Activated CD8-positive, alpha-beta memory T cell treated with anti-CD3 and anti-CD28 coated beads for 36 hours (primary cell): ENCODE measurements around the gene PHLDB1. TPM values are rescaled to one million over a fixed set of nuclear protein-coding genes. Genes with fewer than 3 reads are reported as not detected.

Experiments used
- CTCF ChIA-PET: fragments of 350-600 bp; sonication (Branson Sonifier 250); formaldehyde crosslinking; loops from one replicate; lab custom pipeline; 2021; ENCODE audit warnings: antibody characterized with exemption; lab: Charles Lee
- POLR2A ChIA-PET: fragments of 350-600 bp; sonication (Branson Sonifier 250); formaldehyde crosslinking; loops from one replicate; lab custom pipeline; 2021; ENCODE audit warnings: antibody characterized with exemption; lab: Charles Lee
- total RNA-seq, 2 experiments: library from RNA; stranded (reverse); gene quantifications; one replicate each; pipeline ENCODE4 v1.2.3, GENCODE V29; 2021

The PHLDB1 gene
- total RNA-seq, 2 experiments from 2014 or later: 1.6 to 1.9 TPM

DNA sequence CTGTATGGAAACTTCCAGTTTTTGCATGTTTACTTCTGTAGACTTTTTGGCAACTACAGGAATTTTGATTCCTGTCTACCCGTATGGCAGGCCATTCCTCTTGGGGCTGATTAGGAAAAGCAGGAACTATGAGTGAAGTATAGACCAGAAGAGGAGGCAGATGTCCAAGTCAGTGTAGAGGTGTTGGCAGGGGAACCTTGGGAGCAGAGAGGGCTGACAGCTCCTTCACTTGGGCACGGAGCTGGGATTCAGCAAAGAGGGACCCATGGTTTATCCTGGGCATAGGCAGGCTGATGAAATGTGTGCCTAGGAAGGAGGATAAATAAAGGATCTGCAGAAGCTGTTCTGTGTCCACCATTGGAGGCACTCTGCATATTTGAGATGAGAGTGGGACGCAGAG is 39.0 kb downstream of the PHLDB1 start:
- POLR2A ChIA-PET: interaction anchor here (0.6 kb wide), 2 partner anchors 9 to 58 kb away, joined by 5 to 7 read pairs; no protein-coding TSS in a partner anchor
- CTCF ChIA-PET: interaction anchor here (0.6 to 0.8 kb wide), 3 partner anchors 9 to 246 kb away, joined by 3 read pairs; no protein-coding TSS in a partner anchor

- CTCF ChIA-PET: no interaction called here
- POLR2A ChIA-PET: no interaction called here
Measured at GRCh38 chr11:118648291-118648690, 40.9 kb downstream of the PHLDB1 start.

- ChIA-PET CTCF (interaction anchor here (1.5 to 1.6 kb wide), 2 partner anchors 11 to 39 kb away, joined by 3 read pairs; no protein-coding TSS in a partner anchor), POLR2A (no interaction called here)
Measured at GRCh38 chr11:118649941-118650340, 42.5 kb downstream of the PHLDB1 start.

- POLR2A ChIA-PET: no interaction called here
- CTCF ChIA-PET: interaction anchor here (1.5 to 1.6 kb wide), 2 partner anchors 11 to 39 kb away, joined by 3 read pairs; no protein-coding TSS in a partner anchor
Measured at GRCh38 chr11:118650366-118650765, 43.0 kb downstream of the PHLDB1 start.

DNA sequence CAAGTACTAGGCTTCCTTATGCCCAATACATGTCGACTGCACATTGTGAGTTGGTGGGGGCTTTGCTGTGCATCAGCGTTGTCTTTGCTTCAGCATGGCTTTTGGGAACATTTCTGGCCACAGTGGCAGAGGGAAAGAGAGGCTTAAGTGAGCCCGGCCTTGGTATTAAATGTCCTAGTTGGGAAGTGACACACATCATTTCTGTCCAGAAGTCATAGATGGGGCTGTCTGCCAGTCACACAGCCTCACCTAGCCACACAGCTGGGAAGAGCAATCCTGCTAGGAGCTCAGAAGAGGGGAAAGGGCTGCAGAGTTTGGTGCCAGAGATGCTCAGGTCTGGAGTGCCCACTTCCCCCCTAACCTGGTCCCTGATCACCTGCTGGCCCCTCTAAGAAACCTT is 44.4 kb downstream of the PHLDB1 start:
- CTCF ChIA-PET: no interaction called here

DNA sequence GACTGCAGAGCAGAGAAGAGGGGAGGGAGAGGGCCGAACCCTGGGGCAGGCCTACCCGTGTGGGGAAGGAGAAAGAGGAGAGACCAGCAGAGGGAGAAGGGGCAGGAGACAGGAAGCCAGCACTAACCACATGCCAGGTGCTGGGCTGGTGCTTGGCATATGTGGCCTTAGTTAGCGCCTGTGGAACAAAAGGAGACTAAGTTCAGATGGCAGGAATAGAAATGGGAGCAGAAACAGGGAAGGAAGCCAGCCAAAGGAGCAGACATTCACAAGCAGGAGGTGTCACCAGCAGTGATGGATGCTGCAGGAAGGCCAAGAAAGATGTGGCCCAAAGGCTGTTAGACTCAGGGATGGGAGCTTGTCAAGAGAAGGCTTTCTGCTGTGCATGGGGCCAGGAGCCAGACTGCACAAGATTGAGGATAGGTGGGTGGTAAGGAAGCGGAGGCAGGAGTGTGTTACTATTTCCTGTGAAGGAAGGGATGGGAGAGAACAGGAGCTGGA is 45.3 kb downstream of the PHLDB1 start:
- POLR2A ChIA-PET: no interaction called here
- CTCF ChIA-PET: no interaction called here

More for the DNA sequence above, 44.4 kb downstream of the PHLDB1 start:
- POLR2A ChIA-PET: no interaction called here

DNA sequence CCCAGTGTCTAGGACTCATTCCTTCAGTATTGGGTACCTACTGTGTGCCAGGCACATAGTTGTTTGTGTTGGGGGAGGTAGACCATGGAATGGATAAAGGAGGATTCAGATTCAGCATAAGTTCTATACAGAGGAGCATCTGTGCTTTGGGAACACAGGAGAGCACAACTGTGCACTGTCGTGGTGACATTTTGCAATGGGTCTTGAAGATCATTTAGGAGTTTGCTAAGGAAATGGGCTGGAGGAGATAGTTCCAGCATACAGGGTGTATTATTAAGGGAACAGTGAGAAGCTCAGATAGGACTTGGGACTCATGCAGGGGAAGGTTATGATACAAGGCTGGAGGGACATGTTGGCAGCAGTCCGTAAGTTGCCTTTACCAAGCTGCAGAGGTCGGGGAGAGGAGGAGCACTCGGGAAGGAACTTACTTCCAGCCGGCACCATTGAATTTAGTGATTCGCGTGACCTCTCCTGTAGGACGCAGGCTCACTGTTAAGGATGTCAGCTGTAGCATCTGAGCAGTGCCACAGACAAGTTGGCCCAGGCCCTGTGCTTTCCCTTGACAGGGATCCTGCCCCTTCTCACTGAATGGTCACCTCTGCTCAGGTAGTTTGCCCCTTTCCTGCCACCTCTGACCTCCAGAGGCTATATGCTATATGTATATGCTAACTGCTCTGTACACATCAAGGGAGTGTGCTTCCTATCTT is 46.4 kb downstream of the PHLDB1 start:
- POLR2A ChIA-PET: no interaction called here
- CTCF ChIA-PET: no interaction called here

GRCh38 chr11:118655486-118656190 is 48.2 kb downstream of the PHLDB1 start:
- ChIA-PET CTCF (no interaction called here), POLR2A (interaction anchor here (0.5 kb wide), 1 partner anchor 9 kb away, joined by 5 read pairs; no protein-coding TSS in a partner anchor)

GRCh38 chr11:118656563-118657165 is 49.2 kb downstream of the PHLDB1 start:
- POLR2A ChIA-PET: no interaction called here

GRCh38 chr11:118657238-118657637 is 49.8 kb downstream of the PHLDB1 start:
- CTCF ChIA-PET: interaction anchor here (0.9 to 1.0 kb wide), 2 partner anchors 32 to 33 kb away, joined by 3 read pairs; no protein-coding TSS in a partner anchor
- POLR2A ChIA-PET: no interaction called here

More at GRCh38 chr11:118656563-118657165, 49.2 kb downstream of the PHLDB1 start:
- CTCF ChIA-PET: interaction anchor here (1.0 kb wide), 1 partner anchor 32 kb away, joined by 3 read pairs; no protein-coding TSS in a partner anchor

GRCh38 chr11:118657709-118658428 is 50.5 kb downstream of the PHLDB1 start:
- CTCF ChIA-PET: interaction anchor here (0.9 to 1.0 kb wide), 2 partner anchors 31 to 32 kb away, joined by 3 read pairs; no protein-coding TSS in a partner anchor
- POLR2A ChIA-PET: interaction anchor here (0.9 kb wide), 1 partner anchor 35 kb away, joined by 3 read pairs; no protein-coding TSS in a partner anchor

- POLR2A ChIA-PET: interaction anchor here (0.9 kb wide), 1 partner anchor 35 kb away, joined by 3 read pairs; no protein-coding TSS in a partner anchor
- CTCF ChIA-PET: interaction anchor here (1.0 to 1.6 kb wide), 3 partner anchors 12 to 38 kb away, joined by 3 to 5 read pairs (median 3); no protein-coding TSS in a partner anchor
Measured at GRCh38 chr11:118658429-118659313, 51.3 kb downstream of the PHLDB1 start.

DNA sequence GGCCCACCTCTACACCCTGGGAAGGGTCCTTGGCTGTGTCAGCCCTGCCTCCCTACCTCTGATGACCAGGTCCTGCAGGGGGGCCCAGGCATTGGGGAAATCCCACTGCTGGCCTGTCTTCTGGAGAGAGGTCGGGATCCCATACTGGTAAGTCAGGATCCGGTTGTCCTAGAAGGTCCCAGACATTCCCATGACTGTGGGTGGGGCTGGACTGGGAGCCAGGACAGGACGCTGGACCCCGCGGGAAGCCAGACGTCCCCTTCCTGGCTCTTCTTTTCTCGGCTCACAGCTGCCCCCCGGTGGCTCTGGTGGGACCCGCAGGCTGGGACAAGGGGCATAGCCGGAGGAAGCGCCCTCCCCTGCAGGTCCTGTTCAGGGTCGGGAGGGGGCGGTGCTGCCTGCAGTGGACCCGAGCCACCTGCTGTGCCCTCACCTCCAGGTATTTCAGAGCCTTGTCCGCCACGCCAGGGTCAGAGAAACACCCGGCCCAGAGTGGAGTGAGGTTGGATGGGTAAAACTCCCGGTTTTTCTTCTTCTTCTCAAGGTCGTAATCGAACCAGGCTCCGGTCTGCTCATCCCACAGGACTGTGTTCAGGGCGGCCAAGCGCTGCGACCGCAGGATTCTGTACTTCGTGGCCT is 52.0 kb downstream of the PHLDB1 start:
- POLR2A ChIA-PET: no interaction called here

GRCh38 chr11:118659953-118660680 is 52.7 kb downstream of the PHLDB1 start:
- POLR2A ChIA-PET: no interaction called here
- CTCF ChIA-PET: interaction anchor here (0.6 to 1.6 kb wide), 4 partner anchors 10 to 275 kb away, joined by 3 to 5 read pairs (median 4); no protein-coding TSS in a partner anchor

More for the DNA sequence above, 52.0 kb downstream of the PHLDB1 start:
- CTCF ChIA-PET: interaction anchor here (0.6 to 1.6 kb wide), 5 partner anchors 11 to 276 kb away, joined by 3 to 5 read pairs (median 3); no protein-coding TSS in a partner anchor

DNA sequence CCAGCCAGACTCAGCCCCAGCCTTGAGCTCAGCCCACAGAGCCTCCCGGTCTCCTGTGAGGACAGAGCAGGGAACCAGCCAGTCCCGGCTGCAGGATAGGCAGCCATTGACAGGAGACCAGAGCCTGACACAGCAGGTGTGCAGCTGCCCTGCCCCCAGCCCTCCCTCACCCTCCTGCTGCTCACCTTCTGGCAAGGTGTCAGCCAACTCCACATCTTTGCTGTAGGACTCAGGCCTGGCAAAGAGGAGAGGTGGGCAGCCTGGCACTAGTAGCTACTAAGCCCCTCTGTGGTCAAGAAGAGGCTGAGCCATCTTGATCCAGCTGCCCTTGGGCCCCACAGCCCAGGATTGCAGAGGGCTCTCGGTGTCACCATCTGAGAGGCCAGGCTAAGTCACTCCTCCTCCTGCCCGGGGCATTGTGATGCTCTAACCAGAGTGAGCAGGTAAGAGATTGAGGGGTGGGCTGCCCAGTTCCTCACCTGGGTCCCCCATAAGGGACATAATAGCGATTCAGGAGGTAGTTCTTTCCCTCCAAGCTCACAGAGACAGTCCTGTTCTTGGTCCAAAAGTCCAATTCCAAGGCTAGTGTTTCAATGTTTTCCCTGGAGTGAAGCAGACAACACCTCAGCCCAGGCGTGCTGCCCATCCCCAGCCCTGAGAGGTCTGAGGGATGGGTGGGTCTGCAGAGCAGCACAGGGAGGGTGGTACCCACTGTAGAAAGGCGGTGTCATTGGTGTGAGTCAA is 53.4 kb downstream of the PHLDB1 start:
- ChIA-PET CTCF (interaction anchor here (1.0 to 1.6 kb wide), 3 partner anchors 10 to 52 kb away, joined by 3 to 5 read pairs (median 4); no protein-coding TSS in a partner anchor), POLR2A (no interaction called here)
